IPS DF 19.7 (cell line): Measurements from ENCODE around the gene SLITRK1.

ENCODE experiments used
- DNase-seq: peaks from one replicate; pipeline ENCODE4 v3.0.0-alpha.2; 2013; ENCODE audit warnings: low read depth, low spot score

Gene SLITRK1

GRCh38 chr13:83867708-83868107, 14.6 kb downstream of the SLITRK1 start:
- DNase-seq: no peak

- no peak for DNase-seq
Observed at GRCh38 chr13:83865161-83866137, 16.8 kb downstream of the SLITRK1 start.

GRCh38 chr13:83853771-83854170, 28.5 kb downstream of the SLITRK1 start:
- no peak for DNase-seq

DNA sequence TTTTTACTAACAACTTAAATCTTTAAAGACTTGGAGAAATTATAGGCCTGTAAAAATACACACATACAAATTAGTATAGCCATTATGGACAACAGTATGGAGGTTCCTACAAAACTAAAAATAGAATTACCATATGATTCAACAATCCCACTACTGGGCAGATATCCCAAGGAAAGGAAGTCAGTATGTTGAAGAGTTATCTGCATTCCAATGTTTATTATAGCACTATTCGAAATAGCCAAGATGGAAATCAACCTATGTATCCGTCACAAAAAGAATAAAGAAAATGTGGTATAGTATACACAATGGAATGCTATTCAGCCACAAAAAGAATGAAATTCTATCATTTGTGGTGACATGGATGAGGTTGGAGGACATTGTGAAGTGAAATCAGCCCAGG, 37.2 kb downstream of the SLITRK1 start:
- DNase-seq: no peak

- DNase-seq: no peak
Observed at GRCh38 chr13:83839146-83839545, 43.1 kb downstream of the SLITRK1 start.

- DNase-seq: no peak
Observed at GRCh38 chr13:83831796-83832195, 50.5 kb downstream of the SLITRK1 start.

DNA sequence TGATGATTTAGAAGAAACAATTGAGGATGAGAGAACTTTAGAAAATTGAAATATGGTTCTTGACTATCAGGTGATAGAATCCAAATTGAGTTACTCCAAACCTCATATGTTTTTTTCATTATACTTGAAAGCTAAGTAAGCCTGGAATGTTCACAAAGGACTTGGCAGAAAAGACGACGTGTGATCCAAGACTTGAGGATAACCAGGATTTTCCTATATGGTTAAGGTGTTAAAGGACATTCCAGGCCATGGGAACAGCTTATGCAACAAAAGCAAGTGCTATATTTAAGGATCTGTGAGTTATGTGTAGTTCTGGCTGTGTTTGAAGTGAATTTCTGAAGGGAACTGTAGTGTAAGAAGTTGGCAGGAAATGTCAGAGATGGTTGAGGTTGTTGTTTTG, 52.5 kb downstream of the SLITRK1 start:
- DNase-seq: no peak

GRCh38 chr13:83827338-83827737, 54.9 kb downstream of the SLITRK1 start:
- no peak for DNase-seq
